ENCODE results near the gene STAMBPL1.
A peak's percentile ranks its signal among the peaks of the same experiment; 100 is the strongest.
"Not testable (repeated sequence)": the region's sequence is repeated elsewhere in the genome, so short reads cannot be mapped to it uniquely, and the experiment has no call there.

STAMBPL1 gene

GRCh38 chr10:88920986-88921593, 41.0 kb downstream of the STAMBPL1 start:
- no peak for DNase-seq (ENCODE audit: low read depth)

GRCh38 chr10:88922041-88922440, 42.0 kb downstream of the STAMBPL1 start:
- DNase-seq (ENCODE audit: low read depth) = no peak

- no peak for DNase-seq (ENCODE audit: low read depth)
Measured at GRCh38 chr10:88923520-88923919, 43.5 kb downstream of the STAMBPL1 start.

GRCh38 chr10:88926566-88927415, 46.7 kb downstream of the STAMBPL1 start:
- no peak for DNase-seq (ENCODE audit: low read depth)

- DNase-seq (ENCODE audit: low read depth) = no peak
Measured at GRCh38 chr10:88927416-88927690, 47.3 kb downstream of the STAMBPL1 start.

- no peak for DNase-seq (ENCODE audit: low read depth)
Measured at GRCh38 chr10:88928254-88928653, 48.2 kb downstream of the STAMBPL1 start.

- no peak for DNase-seq (ENCODE audit: low read depth)
Measured at GRCh38 chr10:88931548-88931947, 51.5 kb downstream of the STAMBPL1 start.

- DNase-seq (ENCODE audit: low read depth) = not testable (repeated sequence)
Measured at GRCh38 chr10:88932029-88932428, 52.0 kb downstream of the STAMBPL1 start.

GRCh38 chr10:88932539-88933256, 52.7 kb downstream of the STAMBPL1 start:
- no peak for DNase-seq (ENCODE audit: low read depth)

- no peak for DNase-seq (ENCODE audit: low read depth)
Measured at GRCh38 chr10:88933564-88933963, 53.5 kb downstream of the STAMBPL1 start.

GRCh38 chr10:88934900-88935672, 55.0 kb downstream of the STAMBPL1 start:
- peak; percentile 22 for DNase-seq (ENCODE audit: low read depth)

- DNase-seq (ENCODE audit: low read depth) = no peak
Measured at GRCh38 chr10:88936656-88937055, 56.6 kb downstream of the STAMBPL1 start.

GRCh38 chr10:88938039-88938438, 58.0 kb downstream of the STAMBPL1 start:
- DNase-seq (ENCODE audit: low read depth) = no peak

- no peak for DNase-seq (ENCODE audit: low read depth)
Measured at GRCh38 chr10:88938938-88939337, 58.9 kb downstream of the STAMBPL1 start.

- no peak for DNase-seq (ENCODE audit: low read depth)
Measured at GRCh38 chr10:88941026-88941425, 61.0 kb downstream of the STAMBPL1 start.

- DNase-seq (ENCODE audit: low read depth) = no peak
Measured at GRCh38 chr10:88943778-88944177, 63.7 kb downstream of the STAMBPL1 start.

- DNase-seq (ENCODE audit: low read depth) = no peak
Measured at GRCh38 chr10:88944813-88945212, 64.8 kb downstream of the STAMBPL1 start.

- no peak for DNase-seq (ENCODE audit: low read depth)
Measured at GRCh38 chr10:88946200-88946599, 66.2 kb downstream of the STAMBPL1 start.

- no peak for DNase-seq (ENCODE audit: low read depth)
Measured at GRCh38 chr10:88946965-88947590, 67.0 kb downstream of the STAMBPL1 start.

GRCh38 chr10:88949051-88949450, 69.0 kb downstream of the STAMBPL1 start:
- no peak for DNase-seq (ENCODE audit: low read depth)

- DNase-seq (ENCODE audit: low read depth) = no peak
Measured at GRCh38 chr10:88949912-88950837, 70.1 kb downstream of the STAMBPL1 start.

All from stimulated activated CD8-positive, alpha-beta memory T cell treated with anti-CD3 and anti-CD28 coated beads, Interleukin-7, amount 100 ng/mL, for 24 hours (primary cell).